HepG2 (cell line): ENCODE measurements around the gene CEP164. TPM values are rescaled to one million over a fixed set of nuclear protein-coding genes. Genes with fewer than 3 reads are reported as not detected.

Experiments
- ATAC-seq: fragments of 200-7000 bp; cut with Tn5 transposase; 3 replicates; pipeline ENCODE4 v1.9.1; 2020; ENCODE audit warnings: mild to moderate bottlenecking, moderate library complexity
- BruUV-seq: library from RNA; stranded (reverse); fragments of 400-500 nt; replicated peaks from 2 replicates; lab custom pipeline; 2021; lab: Mats Ljungman, UMichigan
- CTCF ChIA-PET: fragments of 300-600 bp; formaldehyde crosslinking; extraction: SDS; loops from one replicate; lab custom pipeline; 2021; ENCODE audit warnings: low total read pairs, inconsistent platforms, low intra/inter-chr PET ratio; lab: Yijun Ruan, JAX
- POLR2A ChIA-PET: fragments of 350-600 bp; sonication (Branson Sonifier 250); formaldehyde crosslinking; loops from one replicate; lab custom pipeline; 2020; ENCODE audit warnings: antibody characterized with exemption, inconsistent platforms; lab: Yijun Ruan, JAX
- DNase-seq: peaks from one replicate; pipeline ENCODE4 v3.0.0-alpha.2; 2015; ENCODE audit warnings: low spot score
- FAIRE-seq: peaks from 3 replicates; lab custom pipeline; 2011; peaks lifted over from hg19 to GRCh38; lab: Jason Lieb, UNC
- H2AFZ ChIP-seq: one replicate; pipeline ENCODE4 v1.6.1; 2011; ENCODE audit warnings: low read length, inconsistent platforms
- H3K27ac ChIP-seq: fragments of 300-600 bp; 3 replicates; pipeline ENCODE4 v1.8.0; 2011; ENCODE audit warnings: mixed run types, mild to moderate bottlenecking, mixed read lengths, low read length, inconsistent platforms; ENCODE audit not compliant: insufficient read depth; ENCODE audit errors: extremely low read length
- H3K27me3 ChIP-seq, 2 experiments: fragments of 200-600 bp in 1 of 2; 2 replicates in 1 of 2; 3 replicates in 1 of 2; pipeline versions ENCODE4 v1.6.0 to v1.8.0; 2011; ENCODE audit warnings: low read length in 2 of 2, mild to moderate bottlenecking in 2 of 2, moderate library complexity in 2 of 2, inconsistent platforms in 1 of 2; ENCODE audit not compliant: insufficient read depth in 2 of 2, control insufficient read depth in 1 of 2
- H3K36me3 ChIP-seq, 2 experiments: fragments of 200-600 bp in 1 of 2; replicated peaks in 1 of 2; 2 replicates in 1 of 2; 3 replicates in 1 of 2; pipeline versions ENCODE4 v1.5.1 to v1.8.0; 2011; ENCODE audit warnings: low read length in 2 of 2, inconsistent platforms in 1 of 2; ENCODE audit not compliant: insufficient read depth in 2 of 2, control insufficient read depth in 1 of 2
- H3K4me1 ChIP-seq: 2 replicates; pipeline ENCODE4 v1.5.1; 2012; ENCODE audit warnings: low read length, inconsistent platforms; ENCODE audit not compliant: insufficient read depth
- H3K4me2 ChIP-seq: 2 replicates; pipeline ENCODE4 v1.6.0; 2011; ENCODE audit warnings: low read depth, low read length, inconsistent platforms
- H3K4me3 ChIP-seq, 3 experiments: fragments of 200-600 bp in 1 of 3; sonication (generic), shearing (Covaris generic) in 1 of 3; replicated peaks in 1 of 3; 2 replicates each; pipeline ENCODE4 v1.5.1; 2011 to 2016; ENCODE audit warnings: low read length in 3 of 3, inconsistent platforms in 2 of 3, low read depth in 2 of 3, mild to moderate bottlenecking in 2 of 3, control low read depth in 1 of 3, mixed read lengths in 1 of 3; ENCODE audit not compliant: insufficient read depth in 1 of 3
- H3K79me2 ChIP-seq: one replicate; pipeline ENCODE4 v1.6.1; 2011; ENCODE audit warnings: low read length, inconsistent platforms; ENCODE audit not compliant: insufficient read depth
- H3K9ac ChIP-seq: 2 replicates; pipeline ENCODE4 v1.6.0; 2011; ENCODE audit warnings: mild to moderate bottlenecking, low read depth, low read length, inconsistent platforms; ENCODE audit not compliant: insufficient read depth
- H3K9me3 ChIP-seq: 2 replicates; pipeline ENCODE4 v1.5.1; 2012; ENCODE audit warnings: mild to moderate bottlenecking, low read length
- H4K20me1 ChIP-seq: 2 replicates; pipeline ENCODE4 v1.6.0; 2011; ENCODE audit warnings: inconsistent platforms, mild to moderate bottlenecking, low read length, moderate library complexity; ENCODE audit not compliant: insufficient read depth
- ARNT2 ChIP-seq: sonication (generic); formaldehyde crosslinking; IDR thresholded peaks from 2 replicates; pipeline ENCODE4 v1.8.0; 2022; ENCODE audit warnings: mild to moderate bottlenecking, low read depth, missing genetic modification reagents, moderate library complexity
- ELF1 ChIP-seq: sonication (generic); formaldehyde crosslinking; IDR thresholded peaks from 2 replicates; pipeline ENCODE4 v1.4.0; 2020; ENCODE audit warnings: missing genetic modification reagents
- JUNB ChIP-seq: sonication (generic); formaldehyde crosslinking; IDR thresholded peaks from 2 replicates; pipeline ENCODE4 v1.8.0; 2022; ENCODE audit warnings: missing genetic modification reagents, mild to moderate bottlenecking, borderline replicate concordance
- KLF12 ChIP-seq: sonication (generic); formaldehyde crosslinking; IDR thresholded peaks from 2 replicates; pipeline ENCODE4 v1.4.0; 2020; ENCODE audit warnings: missing genetic modification reagents, borderline replicate concordance
- POLR2AphosphoS5 ChIP-seq: IDR thresholded peaks from 2 replicates; pipeline ENCODE4 v1.6.1; 2012; ENCODE audit warnings: low read depth, low read length
- SUZ12 ChIP-seq: fragments of 150-350 bp; IDR thresholded peaks from 2 replicates; pipeline ENCODE4 v1.6.1; 2014; ENCODE audit warnings: low read depth, low read length
- TARDBP ChIP-seq: sonication (generic); formaldehyde crosslinking; IDR thresholded peaks from 2 replicates; pipeline ENCODE4 v1.8.0; 2022; ENCODE audit warnings: mild to moderate bottlenecking, missing genetic modification reagents
- TOE1 ChIP-seq: sonication (generic); formaldehyde crosslinking; IDR thresholded peaks from 2 replicates; pipeline ENCODE4 v1.4.0; 2020; ENCODE audit warnings: mild to moderate bottlenecking, missing genetic modification reagents
- ZFY ChIP-seq: sonication (generic); formaldehyde crosslinking; IDR thresholded peaks from 2 replicates; pipeline ENCODE4 v1.4.0; 2020; ENCODE audit warnings: missing genetic modification reagents
- ZNF180 ChIP-seq: sonication (generic); formaldehyde crosslinking; IDR thresholded peaks from 2 replicates; pipeline ENCODE4 v1.4.0; 2020; ENCODE audit warnings: low read depth, missing genetic modification reagents, borderline replicate concordance
- ZNF30 ChIP-seq: sonication (generic); formaldehyde crosslinking; IDR thresholded peaks from 2 replicates; pipeline ENCODE4 v1.5.0; 2020; ENCODE audit warnings: mild to moderate bottlenecking, missing genetic modification reagents
- ZNF333 ChIP-seq: sonication (generic); formaldehyde crosslinking; IDR thresholded peaks from 2 replicates; pipeline ENCODE4 v1.4.0; 2020; ENCODE audit warnings: mild to moderate bottlenecking, missing genetic modification reagents, borderline replicate concordance
- ZNF432 ChIP-seq: sonication (generic); formaldehyde crosslinking; IDR thresholded peaks from 2 replicates; pipeline ENCODE4 v1.5.0; 2020; ENCODE audit warnings: missing genetic modification reagents, mild to moderate bottlenecking, borderline replicate concordance
- ZNF510 ChIP-seq: sonication (generic); formaldehyde crosslinking; IDR thresholded peaks from 2 replicates; pipeline ENCODE4 v1.4.0; 2020; ENCODE audit warnings: low read depth, mild to moderate bottlenecking, missing genetic modification reagents
- ZNF800 ChIP-seq: sonication (generic); formaldehyde crosslinking; IDR thresholded peaks from 2 replicates; pipeline ENCODE4 v1.4.0; 2020; ENCODE audit warnings: missing genetic modification reagents
- ZNF879 ChIP-seq: sonication (generic); formaldehyde crosslinking; IDR thresholded peaks from 2 replicates; pipeline ENCODE4 v1.8.1; 2023; ENCODE audit warnings: missing genetic modification reagents
- ZZZ3 ChIP-seq: sonication (generic); formaldehyde crosslinking; IDR thresholded peaks from 2 replicates; pipeline ENCODE4 v1.4.0; 2020; ENCODE audit warnings: missing genetic modification reagents, mild to moderate bottlenecking, borderline replicate concordance
- WGBS: methylation state at CpG from one replicate; pipeline ENCODE4 v1.1.6; 2017; ENCODE audit warnings: low lambda C conversion rate; 5-methylcytosine and 5-hydroxymethylcytosine counted together
- in situ Hi-C: cut with HindIII; loops from 2 replicates; pipeline ENCODE4 v1.10.0; 2017; ENCODE audit warnings: low pct_unique_long_range_greater_than_20kb; ENCODE audit not compliant: extremely low pct_ligation_motif_present
- intact Hi-C: fragments of 100-400 bp; cut with micrococcal nuclease; formaldehyde crosslinking; loops from one replicate; pipeline ENCODE4 v1.10.0; 2022; ENCODE audit not compliant: unreplicated experiment
- polyA plus RNA-seq, 8 experiments: library from polyadenylated mRNA; depleted of rRNA in 3 of 8; stranded (reverse) in 7 of 8; unstranded in 1 of 8; fragments of >200 nt; fragmentation: Illumina TruSeq in 4 of 8; extraction: Trizol in 4 of 8; gene quantifications; 2 replicates each; pipeline versions ENCODE4 v1.2.1 to v1.2.3, GENCODE V29; 2011 to 2016; ENCODE audit warnings: low read depth in 4 of 8, missing spikeins in 1 of 8, mixed read lengths in 1 of 8; ENCODE audit not compliant: insufficient read depth in 1 of 8
- total RNA-seq, 5 experiments: library from RNA; depleted of rRNA; stranded (reverse); fragments of >200 nt; fragmentation: Illumina TruSeq; extraction: Trizol; gene quantifications; 2 replicates each; pipeline ENCODE4 v1.2.3, GENCODE V29; 2016; ENCODE audit warnings: low read depth in 1 of 5

CEP164 gene
- total and polyA plus RNA-seq, 2 of the 13 experiments (the other 11 are each of a cell fraction or from before 2014, with no cell fraction given), result 11.4 to 15.2 TPM

- BruUV-seq, result no TSS peak
- ChIA-PET CTCF (no interaction called here), POLR2A (no interaction called here)
- in situ Hi-C loops, result no loop called here
- H2AFZ ChIP-seq, result no peak overlapping the region
- H3K4me3 ChIP-seq, result no peak overlapping the region
- DNase-seq (no peak), FAIRE-seq (no peak), ATAC-seq (no peak)
- intact Hi-C loops, result no loop called here
- H3K79me2 ChIP-seq, result no peaks in the 10 kb centered on the region
- H3K36me3 ChIP-seq, result peaks cover 23 to 43% of the 10 kb centered on the region in 2 experiments
- H3K4me1 ChIP-seq, result 0 out of 2 replicates have a peak, but pooled peaks cover 6% of the 10 kb centered on the region
- no peak for TF ChIP-seq ZNF180
- no peak for TF ChIP-seq TARDBP (CRISPR knock-in tag)
- TF ChIP-seq ZNF879 (CRISPR knock-in tag), result no peak
- no peak for TF ChIP-seq ZNF432 (CRISPR knock-in tag)
- TF ChIP-seq SUZ12, result no peak
- WGBS, result 99% methylated on average over 10 of the region's 14 CpGs
- H3K9ac ChIP-seq, result no peak overlapping the region
- no peak overlapping the region for H3K4me2 ChIP-seq
- no peak overlapping the region for H3K27ac ChIP-seq
- no peaks in the 10 kb centered on the region; the same call in 1 of the 2 replicates for H3K9me3 ChIP-seq
- no peaks in the 10 kb centered on the region for H3K27me3 ChIP-seq
- no peaks in the 10 kb centered on the region for H4K20me1 ChIP-seq
These were observed 66.7 kb downstream of the CEP164 start for GRCh38 chr11:117394221-117394925.

- Histone ChIP-seq H4K20me1 (no peaks in the 10 kb centered on the region), H3K4me2 (no peak overlapping the region), H3K27me3 (no peaks in the 10 kb centered on the region), H3K36me3 (peaks cover 23 to 43% of the 10 kb centered on the region in 2 experiments), H3K4me3 (no peak overlapping the region), H3K27ac (no peak overlapping the region), H3K9ac (no peak overlapping the region), H3K79me2 (no peaks in the 10 kb centered on the region), H3K4me1 (0 out of 2 replicates have a peak, but pooled peaks cover 6% of the 10 kb centered on the region), H3K9me3 (no peaks in the 10 kb centered on the region; the same call in 1 of the 2 replicates), H2AFZ (no peak overlapping the region)
- TF ChIP-seq ZZZ3 (CRISPR knock-in tag) (no peak), ZNF333 (CRISPR knock-in tag) (no peak), ARNT2 (CRISPR knock-in tag) (no peak), TOE1 (CRISPR knock-in tag) (no peak), JUNB (no peak), ZNF800 (CRISPR knock-in tag) (no peak), ELF1 (CRISPR knock-in tag) (no peak), ZNF30 (CRISPR knock-in tag) (no peak), POLR2AphosphoS5 (no peak), KLF12 (CRISPR knock-in tag) (no peak), ZNF510 (CRISPR knock-in tag) (no peak), ZFY (CRISPR knock-in tag) (no peak)
- CTCF ChIA-PET, result no interaction called here
- FAIRE-seq, result no peak
- ATAC-seq, result no peak
- BruUV-seq, result no TSS peak
- 92% methylated on average over 4 of the region's 4 CpGs for WGBS
- intact Hi-C loops, result no loop called here
- POLR2A ChIA-PET, result no interaction called here
- DNase-seq, result no peak
- in situ Hi-C loops, result no loop called here
These were observed 67.8 kb downstream of the CEP164 start for GRCh38 chr11:117395476-117395875.
